ENCODE data around the gene OSBP2.

Gene OSBP2

GRCh38 chr22:30821381-30821780, 126.7 kb downstream of the OSBP2 start:
- DNase-seq: no peak

- no peak for DNase-seq
These were observed 127.2 kb downstream of the OSBP2 start for GRCh38 chr22:30821863-30822215.

DNA sequence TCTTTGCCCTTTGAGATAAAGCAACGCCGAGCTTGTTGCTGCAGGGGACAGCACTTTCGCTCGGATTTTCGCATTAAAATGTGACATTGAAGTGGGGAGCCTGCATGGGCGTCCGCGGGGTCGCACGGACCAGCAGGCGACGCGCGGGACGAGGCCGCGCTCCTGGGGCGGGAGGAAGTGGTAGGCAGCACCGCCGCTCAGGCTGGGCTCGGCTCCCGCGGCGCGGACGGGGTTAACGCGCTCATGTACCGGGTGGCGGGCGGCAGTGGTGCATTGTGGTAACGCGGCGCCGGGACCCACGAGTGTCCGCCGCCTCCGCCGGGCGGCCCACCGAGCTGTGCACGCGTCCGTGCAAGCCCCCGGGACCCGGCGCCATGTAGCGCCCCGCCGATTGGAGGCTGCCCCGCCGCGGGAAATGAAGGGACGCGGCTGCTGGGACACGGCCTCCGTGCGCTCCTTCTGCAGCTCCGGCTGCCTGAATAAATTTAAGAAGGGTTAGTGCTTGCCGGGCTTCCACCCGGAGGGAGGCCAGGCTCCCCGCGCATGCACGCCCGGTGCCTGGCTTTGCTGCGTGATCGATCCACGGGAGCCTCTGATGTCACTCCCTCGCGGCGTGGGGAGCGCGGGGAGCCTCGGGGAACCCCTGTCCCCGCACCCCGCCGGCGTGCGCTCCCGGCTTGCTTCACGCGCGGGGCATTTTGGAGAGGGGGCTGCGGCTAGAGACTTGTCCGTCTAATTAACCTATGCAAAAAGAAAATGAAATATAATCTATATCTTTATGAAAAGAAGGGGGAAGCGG, 127.7 kb downstream of the OSBP2 start:
- no peak for DNase-seq

- no peak for DNase-seq
These were observed 128.3 kb downstream of the OSBP2 start for GRCh38 chr22:30823015-30823370.

DNA sequence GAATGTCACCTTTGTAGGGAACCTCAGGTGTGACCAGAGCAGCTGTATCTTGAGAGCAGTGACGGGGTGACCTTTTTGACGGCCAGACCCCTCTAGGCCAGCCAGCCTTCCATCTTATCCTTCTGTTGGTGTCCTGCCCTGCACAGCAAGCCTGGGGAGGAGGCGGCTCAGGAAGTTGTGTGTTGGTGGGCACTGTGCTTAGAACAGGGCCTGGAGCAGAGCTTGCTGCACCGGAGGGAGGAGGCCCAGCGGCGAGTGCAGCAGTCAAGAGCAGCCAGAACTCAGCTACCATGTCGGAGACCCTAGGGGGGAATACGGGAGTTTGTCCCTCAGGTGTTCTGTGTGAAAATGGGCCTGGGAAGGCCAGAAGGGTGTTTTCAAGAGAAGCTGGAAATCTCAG, 129.4 kb downstream of the OSBP2 start:
- no peak for DNase-seq

- no peak for DNase-seq
These were observed 130.0 kb downstream of the OSBP2 start for GRCh38 chr22:30824711-30825110.

DNA sequence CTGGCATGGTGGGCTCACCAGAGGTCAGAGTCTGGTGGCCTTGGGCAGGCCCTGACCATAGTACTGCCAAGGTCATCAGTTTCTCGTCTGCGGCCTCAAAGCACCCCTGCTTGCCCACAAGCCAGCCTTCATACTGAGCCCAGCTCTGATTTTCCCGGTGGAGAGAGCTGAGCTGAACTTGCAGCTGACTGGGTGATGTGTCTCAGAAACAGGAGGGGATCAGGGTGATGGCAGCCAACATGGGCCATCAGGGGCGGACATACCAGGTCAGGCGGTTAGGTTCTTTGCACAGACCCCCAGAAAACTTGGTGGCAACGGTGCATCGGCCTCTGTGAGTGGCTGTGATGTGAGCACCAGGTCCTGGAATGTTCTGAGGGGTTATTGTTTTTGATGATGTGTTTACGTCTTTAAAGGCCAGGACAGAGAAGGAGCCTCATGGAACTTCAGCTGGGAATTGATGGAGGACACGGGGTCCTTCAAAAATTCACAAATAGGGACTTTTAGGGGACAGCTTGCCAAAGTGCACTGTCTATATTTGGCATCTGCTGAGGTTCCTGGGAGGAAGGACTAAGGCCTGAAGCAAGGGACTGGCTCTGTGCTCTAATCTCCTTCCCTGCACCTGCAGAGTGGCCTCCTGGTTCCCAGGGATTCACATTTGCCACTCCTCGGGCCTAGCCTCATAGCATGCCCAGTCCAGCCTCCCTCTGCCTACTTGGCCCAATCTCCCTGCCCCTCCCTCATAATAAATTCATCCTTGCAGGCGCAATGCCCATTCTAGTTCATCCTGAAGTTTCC, 131.2 kb downstream of the OSBP2 start:
- no peak for DNase-seq

- DNase-seq: no peak
These were observed 132.1 kb downstream of the OSBP2 start for GRCh38 chr22:30826670-30827355.

GRCh38 chr22:30827646-30828045, 133.0 kb downstream of the OSBP2 start:
- no peak for DNase-seq

- DNase-seq: no peak
These were observed 133.8 kb downstream of the OSBP2 start for GRCh38 chr22:30828187-30829155.

DNA sequence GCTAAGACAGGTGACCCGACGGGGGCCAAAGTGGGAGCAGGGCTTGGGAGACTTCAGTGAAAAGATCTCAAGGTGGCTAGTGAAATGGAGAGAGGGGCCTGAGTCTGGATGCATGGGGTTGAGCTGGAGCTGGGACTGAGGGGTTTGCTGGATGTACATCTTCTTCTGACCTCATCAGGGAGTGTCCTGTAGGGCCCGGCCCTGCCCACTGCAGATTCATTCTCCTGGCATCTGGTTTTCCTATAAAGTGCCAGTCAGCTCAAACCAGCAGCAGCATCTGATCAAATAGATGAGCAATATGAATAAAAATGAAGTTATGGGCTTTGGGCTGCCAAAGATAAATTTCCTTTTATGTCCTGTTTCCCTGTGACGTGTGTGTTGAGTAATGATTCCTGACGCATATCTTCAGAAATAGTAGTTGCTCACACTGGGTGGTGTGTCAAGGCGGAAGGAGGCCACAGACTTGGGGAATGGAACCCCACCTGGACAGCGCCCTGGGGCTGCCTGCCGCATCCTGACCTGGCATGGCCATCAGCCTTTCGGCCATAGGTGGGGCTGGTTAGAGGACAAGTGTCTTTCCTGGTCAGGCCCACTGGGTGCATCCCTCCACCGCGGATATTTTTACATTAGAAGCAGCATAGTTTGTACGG, 135.4 kb downstream of the OSBP2 start:
- no peak for DNase-seq

- no peak for DNase-seq
These were observed 136.2 kb downstream of the OSBP2 start for GRCh38 chr22:30830907-30831306.

DNA sequence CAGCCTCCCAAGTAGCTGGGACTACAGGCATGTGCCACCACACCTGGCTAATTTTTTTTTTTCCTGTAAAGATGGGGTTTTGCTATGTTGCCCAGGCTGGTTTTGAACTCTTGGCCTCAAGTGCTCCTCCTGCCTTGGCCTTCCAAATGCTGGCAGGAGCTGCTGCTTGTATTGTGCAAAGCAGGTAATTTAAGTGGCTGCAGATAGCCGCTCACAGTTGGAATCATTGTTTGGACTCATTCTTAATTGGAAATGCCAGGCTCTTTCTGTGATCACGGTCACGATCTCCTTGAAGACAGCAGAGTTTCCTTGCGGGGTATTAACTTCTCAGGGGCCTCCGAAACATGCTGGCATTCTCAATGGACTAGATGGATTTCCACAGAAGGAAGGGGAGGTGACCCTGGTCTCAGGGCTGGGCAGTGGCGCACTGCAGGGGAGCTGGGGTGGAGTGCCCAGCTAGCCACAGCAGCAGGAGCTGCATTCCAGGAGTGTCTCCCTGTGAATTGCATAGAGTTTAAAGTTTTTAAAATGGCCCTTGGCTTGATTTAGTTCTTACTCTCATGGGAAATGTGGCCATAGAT, 137.8 kb downstream of the OSBP2 start:
- DNase-seq: no peak

GRCh38 chr22:30833322-30833721, 138.6 kb downstream of the OSBP2 start:
- no peak for DNase-seq

GRCh38 chr22:30837531-30837930, 142.9 kb downstream of the OSBP2 start:
- DNase-seq: no peak

GRCh38 chr22:30838111-30838510, 143.4 kb downstream of the OSBP2 start:
- DNase-seq: no peak

- DNase-seq: no peak
These were observed 146.6 kb downstream of the OSBP2 start for GRCh38 chr22:30841273-30841672.

DNA sequence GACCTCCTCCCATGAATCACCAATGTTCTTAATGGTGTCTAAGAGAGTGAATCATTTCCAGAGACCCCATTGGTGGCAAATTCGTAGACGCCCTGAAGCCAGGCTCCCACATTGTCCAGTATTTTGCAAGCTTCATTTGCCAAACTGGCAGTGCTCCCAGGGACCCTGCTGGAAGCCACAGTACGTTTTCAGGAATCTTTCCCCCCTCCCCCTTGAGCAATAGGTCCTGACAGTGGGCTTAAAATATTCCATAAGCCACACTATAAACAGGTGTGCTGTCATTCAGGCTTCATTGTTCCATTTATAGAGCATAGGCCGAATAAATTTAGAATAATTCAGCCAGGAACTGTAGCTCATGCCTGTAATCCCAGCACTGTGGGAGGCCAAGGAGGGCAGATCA, 148.6 kb downstream of the OSBP2 start:
- no peak for DNase-seq

- no peak for DNase-seq
These were observed 152.9 kb downstream of the OSBP2 start for GRCh38 chr22:30847583-30847982.

DNA sequence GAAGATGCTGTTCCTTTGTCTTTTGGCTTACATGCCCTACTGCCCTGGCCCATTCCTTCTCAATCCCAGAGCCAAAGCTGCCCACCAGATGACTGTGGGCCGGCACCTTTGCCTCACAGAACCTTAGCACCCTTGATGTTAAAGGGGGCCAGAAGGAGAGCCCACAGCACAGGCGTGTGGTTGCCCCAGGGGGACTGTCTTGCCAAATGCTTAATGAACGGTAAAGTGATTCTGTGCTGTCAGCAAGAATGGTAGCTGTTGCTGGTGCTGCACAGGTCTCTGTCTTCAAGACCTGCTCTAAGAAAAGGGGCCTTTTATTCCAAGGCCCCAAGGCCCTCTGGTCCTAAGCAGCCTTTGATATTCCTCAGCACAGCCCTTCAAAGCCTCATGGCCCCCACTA, 160.6 kb downstream of the OSBP2 start:
- no peak for DNase-seq

- no peak for DNase-seq
These were observed 161.2 kb downstream of the OSBP2 start for GRCh38 chr22:30855677-30856518.

Measured in CD4-positive, alpha-beta T cell treated with Interferon gamma for 1 hour (primary cell).